Hepatocyte (in vitro differentiated cells): ENCODE results near the gene SH2B2. TPM values are rescaled to one million over a fixed set of nuclear protein-coding genes. Genes with fewer than 3 reads are reported as not detected.
A peak's percentile ranks its signal among the peaks of the same experiment; 100 is the strongest.
"Not testable (repeated sequence)": the region's sequence is repeated elsewhere in the genome, so short reads cannot be mapped to it uniquely, and the experiment has no call there.

Source experiments
- DNase-seq: peaks from one replicate; pipeline ENCODE4 v3.0.0-alpha.2; 2016; ENCODE audit warnings: low spot score
- H2AFZ ChIP-seq: fragments of 200-600 bp; sonication (generic); 2 replicates; pipeline ENCODE4 v1.6.0; 2016; ENCODE audit warnings: antibody characterized with exemption, mild to moderate bottlenecking
- H3K27ac ChIP-seq: fragments of 200-600 bp; sonication (generic); 2 replicates; pipeline ENCODE4 v1.5.1; 2016; ENCODE audit warnings: mild to moderate bottlenecking
- H3K27me3 ChIP-seq: fragments of 200-600 bp; sonication (generic); 2 replicates; pipeline ENCODE4 v1.6.1; 2016
- H3K36me3 ChIP-seq: fragments of 200-600 bp; sonication (generic); replicated peaks from 2 replicates; pipeline ENCODE4 v1.5.1; 2016; ENCODE audit warnings: low read depth; ENCODE audit not compliant: insufficient read depth
- H3K4me1 ChIP-seq: fragments of 200-600 bp; sonication (generic); 2 replicates; pipeline ENCODE4 v1.5.1; 2016; ENCODE audit warnings: mild to moderate bottlenecking, moderate library complexity; ENCODE audit not compliant: insufficient read depth
- H3K4me2 ChIP-seq: fragments of 200-600 bp; sonication (generic); 2 replicates; pipeline ENCODE4 v1.6.0; 2016
- H3K4me3 ChIP-seq: fragments of 200-600 bp; sonication (generic); 2 replicates; pipeline ENCODE4 v1.5.1; 2016; ENCODE audit warnings: mild to moderate bottlenecking
- H3K79me2 ChIP-seq: fragments of 200-600 bp; sonication (generic); 2 replicates; pipeline ENCODE4 v1.6.0; 2017; ENCODE audit warnings: mild to moderate bottlenecking
- H3K9me2 ChIP-seq: fragments of 200-600 bp; sonication (generic); replicated peaks from 2 replicates; pipeline ENCODE4 v1.6.0; 2017; ENCODE audit warnings: mild to moderate bottlenecking; ENCODE audit not compliant: insufficient read depth
- H3K9me3 ChIP-seq: fragments of 200-600 bp; sonication (generic); 2 replicates; pipeline ENCODE4 v1.5.1; 2016; ENCODE audit warnings: low read depth, mild to moderate bottlenecking
- H4K20me1 ChIP-seq: fragments of 200-600 bp; sonication (generic); 2 replicates; pipeline ENCODE4 v1.6.0; 2016; ENCODE audit warnings: mild to moderate bottlenecking; ENCODE audit not compliant: insufficient read depth, poor library complexity, severe bottlenecking
- EZH2 ChIP-seq: fragments of 200-600 bp; sonication (generic); IDR thresholded peaks from 2 replicates; pipeline ENCODE4 v1.6.1; 2016; ENCODE audit warnings: antibody characterized with exemption, mild to moderate bottlenecking, borderline replicate concordance
- EZH2phosphoT487 ChIP-seq: fragments of 200-600 bp; sonication (generic); IDR thresholded peaks from one replicate; pipeline ENCODE4 v1.6.1; 2018; ENCODE audit warnings: antibody characterized with exemption, mild to moderate bottlenecking, low read depth, moderate library complexity; ENCODE audit not compliant: unreplicated experiment, severe bottlenecking
- WGBS: methylation state at CpG from one replicate; pipeline ENCODE4 v1.1.6; 2016; ENCODE audit warnings: low lambda C conversion rate; ENCODE audit errors: missing lambda C conversion rate; 5-methylcytosine and 5-hydroxymethylcytosine counted together
- polyA plus RNA-seq: library from polyadenylated mRNA; unstranded; fragments of >200 nt; fragmentation: Nextera tagmentation; extraction: Ambion mirVana; gene quantifications from 2 replicates; pipeline ENCODE4 v1.2.1, GENCODE V29; 2016
- total RNA-seq: library from RNA; depleted of rRNA; stranded (reverse); fragments of >200 nt; gene quantifications from 2 replicates; pipeline ENCODE4 v1.2.3, GENCODE V29; 2014
- TF ChIP-seq, protein P1 (sequence below): fragments of 200-600 bp; sonication (generic); IDR thresholded peaks from 2 replicates; pipeline ENCODE4 v1.5.1; 2016; ENCODE audit warnings: antibody characterized with exemption, mild to moderate bottlenecking; ENCODE audit not compliant: poor library complexity

The SH2B2 gene
- total and polyA plus RNA-seq, 2 experiments from 2014 or later, result 3.2 to 7.1 TPM

GRCh38 chr7:102296514-102296913 lies 9.8 kb downstream of the SH2B2 start:
- Histone ChIP-seq H3K4me3 (no peak overlapping the region), H3K36me3 (no peaks in the 10 kb centered on the region), H3K9me2 (no peaks in the 10 kb centered on the region), H3K9me3 (no peaks in the 10 kb centered on the region), H3K79me2 (no peaks in the 10 kb centered on the region), H3K27me3 (no peaks in the 10 kb centered on the region), H3K4me1 (no peaks in the 10 kb centered on the region), H3K27ac (no peak overlapping the region), H2AFZ (no peak overlapping the region), H4K20me1 (no peaks in the 10 kb centered on the region), H3K4me2 (no peak overlapping the region)
- TF ChIP-seq EZH2 (no peak), EZH2phosphoT487 (no peak)
- TF ChIP-seq, protein P1, sequence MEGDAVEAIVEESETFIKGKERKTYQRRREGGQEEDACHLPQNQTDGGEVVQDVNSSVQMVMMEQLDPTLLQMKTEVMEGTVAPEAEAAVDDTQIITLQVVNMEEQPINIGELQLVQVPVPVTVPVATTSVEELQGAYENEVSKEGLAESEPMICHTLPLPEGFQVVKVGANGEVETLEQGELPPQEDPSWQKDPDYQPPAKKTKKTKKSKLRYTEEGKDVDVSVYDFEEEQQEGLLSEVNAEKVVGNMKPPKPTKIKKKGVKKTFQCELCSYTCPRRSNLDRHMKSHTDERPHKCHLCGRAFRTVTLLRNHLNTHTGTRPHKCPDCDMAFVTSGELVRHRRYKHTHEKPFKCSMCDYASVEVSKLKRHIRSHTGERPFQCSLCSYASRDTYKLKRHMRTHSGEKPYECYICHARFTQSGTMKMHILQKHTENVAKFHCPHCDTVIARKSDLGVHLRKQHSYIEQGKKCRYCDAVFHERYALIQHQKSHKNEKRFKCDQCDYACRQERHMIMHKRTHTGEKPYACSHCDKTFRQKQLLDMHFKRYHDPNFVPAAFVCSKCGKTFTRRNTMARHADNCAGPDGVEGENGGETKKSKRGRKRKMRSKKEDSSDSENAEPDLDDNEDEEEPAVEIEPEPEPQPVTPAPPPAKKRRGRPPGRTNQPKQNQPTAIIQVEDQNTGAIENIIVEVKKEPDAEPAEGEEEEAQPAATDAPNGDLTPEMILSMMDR, result no peak
- DNase-seq, result no peak
- 91% methylated on average over 7 of the region's 7 CpGs for WGBS

DNA sequence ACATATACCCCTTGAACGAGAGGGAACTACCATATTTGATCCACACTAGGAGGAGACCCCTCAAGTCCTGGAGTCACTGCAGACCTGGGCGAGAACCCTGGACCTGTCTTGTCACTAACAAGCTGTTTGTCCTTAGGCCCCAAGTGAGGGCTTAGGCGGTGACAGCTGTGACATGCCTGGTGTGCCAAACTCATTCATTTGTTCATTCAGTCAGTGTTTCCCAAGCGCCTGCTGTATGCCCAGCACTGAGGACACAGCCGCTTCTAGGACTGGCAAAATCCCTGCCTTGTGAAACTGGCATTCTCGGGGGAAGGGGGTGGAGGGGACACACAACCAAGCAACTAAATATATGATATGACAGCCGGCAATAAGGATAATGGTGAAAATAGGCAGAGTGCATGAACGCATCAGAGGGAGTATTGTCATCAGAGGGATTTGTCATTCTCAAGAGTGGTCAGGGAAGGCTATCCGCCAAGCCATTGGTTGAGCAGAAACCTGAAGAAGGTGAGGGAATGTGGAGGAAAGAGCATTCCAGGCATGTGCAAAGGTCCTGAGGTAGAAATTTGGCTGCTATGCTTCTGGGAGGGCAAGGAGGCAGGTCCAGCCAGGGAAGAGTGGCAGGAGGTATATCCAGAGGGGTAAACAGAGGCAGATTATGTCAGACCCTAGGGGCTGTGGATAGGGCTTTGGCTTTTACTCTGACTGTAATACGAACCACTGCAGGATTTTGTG lies 11.0 kb downstream of the SH2B2 start:
- Histone ChIP-seq H3K4me3 (no peak overlapping the region), H3K79me2 (no peaks in the 10 kb centered on the region), H3K27ac (no peak overlapping the region), H3K4me1 (no peaks in the 10 kb centered on the region), H4K20me1 (no peaks in the 10 kb centered on the region), H3K9me3 (no peaks in the 10 kb centered on the region), H2AFZ (no peak overlapping the region), H3K9me2 (no peaks in the 10 kb centered on the region), H3K36me3 (no peaks in the 10 kb centered on the region), H3K4me2 (no peak overlapping the region), H3K27me3 (no peaks in the 10 kb centered on the region)
- 96% methylated on average over 10 of the region's 10 CpGs for WGBS
- no peak for TF ChIP-seq EZH2phosphoT487
- TF ChIP-seq, protein P1, result no peak
- TF ChIP-seq EZH2, result no peak
- DNase-seq, result no peak

GRCh38 chr7:102300643-102301221 lies 14.1 kb downstream of the SH2B2 start:
- 57% methylated on average over 51 of the region's 84 CpGs for WGBS

DNA sequence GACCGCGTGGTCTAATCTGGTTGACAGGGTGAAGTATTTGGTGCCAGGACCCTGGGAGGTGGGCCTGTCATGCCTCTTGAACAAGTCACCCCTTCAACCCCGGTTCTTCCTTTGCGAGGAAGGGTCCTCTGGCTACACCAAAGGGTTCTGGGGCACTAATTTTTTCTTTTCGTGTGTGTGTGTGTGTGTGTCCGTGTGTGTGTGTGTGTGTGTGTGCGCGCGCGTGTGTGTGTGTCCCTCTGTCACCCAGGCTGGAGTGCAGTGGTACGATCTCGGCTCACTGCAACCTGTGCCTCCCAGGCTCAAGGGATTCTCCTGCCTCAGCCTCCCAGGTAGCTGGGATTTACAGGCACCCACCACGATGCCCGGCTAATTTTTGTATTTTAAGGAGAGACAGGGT lies 14.7 kb downstream of the SH2B2 start:
- not testable (repeated sequence) for DNase-seq, H3K27me3 ChIP-seq, H3K4me1 ChIP-seq, H3K36me3 ChIP-seq, H3K4me3 ChIP-seq, H3K79me2 ChIP-seq, H3K9me2 ChIP-seq, H3K9me3 ChIP-seq, H3K4me2 ChIP-seq, H4K20me1 ChIP-seq, H3K27ac ChIP-seq, H2AFZ ChIP-seq
- 96% methylated on average over 14 of the region's 14 CpGs for WGBS

More at GRCh38 chr7:102300643-102301221, 14.1 kb downstream of the SH2B2 start:
- Histone ChIP-seq H3K9me3 (no peaks in the 10 kb centered on the region), H3K36me3 (no peaks in the 10 kb centered on the region), H3K27ac (no peak overlapping the region), H3K4me2 (no peak overlapping the region), H3K79me2 (no peaks in the 10 kb centered on the region), H3K4me1 (no peaks in the 10 kb centered on the region), H4K20me1 (no peaks in the 10 kb centered on the region), H3K9me2 (no peaks in the 10 kb centered on the region), H3K27me3 (no peaks in the 10 kb centered on the region), H2AFZ (no peak overlapping the region), H3K4me3 (no peak overlapping the region)
- TF ChIP-seq EZH2, result no peak
- TF ChIP-seq, protein P1, result peak; percentile 9
- no peak for DNase-seq
